Measurements from ENCODE around the gene NANOS3. TPM values are rescaled to one million over a fixed set of nuclear protein-coding genes. Genes with fewer than 3 reads are reported as not detected.

Gene NANOS3
- total RNA-seq, 6 experiments from 2014 or later: 0.91 to 1.7 (median 1.4) TPM

GRCh38 chr19:13846557-13847406 lies 30.2 kb upstream of the NANOS3 start:
- TF ChIP-seq, protein P1, sequence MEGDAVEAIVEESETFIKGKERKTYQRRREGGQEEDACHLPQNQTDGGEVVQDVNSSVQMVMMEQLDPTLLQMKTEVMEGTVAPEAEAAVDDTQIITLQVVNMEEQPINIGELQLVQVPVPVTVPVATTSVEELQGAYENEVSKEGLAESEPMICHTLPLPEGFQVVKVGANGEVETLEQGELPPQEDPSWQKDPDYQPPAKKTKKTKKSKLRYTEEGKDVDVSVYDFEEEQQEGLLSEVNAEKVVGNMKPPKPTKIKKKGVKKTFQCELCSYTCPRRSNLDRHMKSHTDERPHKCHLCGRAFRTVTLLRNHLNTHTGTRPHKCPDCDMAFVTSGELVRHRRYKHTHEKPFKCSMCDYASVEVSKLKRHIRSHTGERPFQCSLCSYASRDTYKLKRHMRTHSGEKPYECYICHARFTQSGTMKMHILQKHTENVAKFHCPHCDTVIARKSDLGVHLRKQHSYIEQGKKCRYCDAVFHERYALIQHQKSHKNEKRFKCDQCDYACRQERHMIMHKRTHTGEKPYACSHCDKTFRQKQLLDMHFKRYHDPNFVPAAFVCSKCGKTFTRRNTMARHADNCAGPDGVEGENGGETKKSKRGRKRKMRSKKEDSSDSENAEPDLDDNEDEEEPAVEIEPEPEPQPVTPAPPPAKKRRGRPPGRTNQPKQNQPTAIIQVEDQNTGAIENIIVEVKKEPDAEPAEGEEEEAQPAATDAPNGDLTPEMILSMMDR (IDR thresholded peaks at IDR 0.05): no peak
- Mint-ChIP-seq H3K4me1 (ENCODE audit: low read depth) (peaks cover 64% of the 10 kb centered on the region), H3K27ac (peak overlapping the region; percentile 100), H3K9me3 (peaks cover 5% of the 10 kb centered on the region), H3K36me3 (ENCODE audit: low read depth) (peaks cover 4% of the 10 kb centered on the region), H3K27me3 (ENCODE audit: insufficient read depth) (peaks cover 12% of the 10 kb centered on the region), H3K4me3 (peak overlapping the region; percentile 85)
- peak; percentile 93 for DNase-seq

- no peaks in the 10 kb centered on the region for H3K36me3 Mint-ChIP-seq (ENCODE audit: low read depth)
- TF ChIP-seq, protein P1 (IDR thresholded peaks at IDR 0.05): peak; percentile 69
- H3K27me3 Mint-ChIP-seq (ENCODE audit: insufficient read depth): peaks cover 6% of the 10 kb centered on the region
- peak overlapping the region; percentile 85 for H3K4me3 Mint-ChIP-seq
- H3K4me1 Mint-ChIP-seq (ENCODE audit: low read depth): peaks cover 65% of the 10 kb centered on the region
- DNase-seq: peak; percentile 88
- H3K27ac Mint-ChIP-seq: peak overlapping the region; percentile 100
- no peaks in the 10 kb centered on the region for H3K9me3 Mint-ChIP-seq
Measured at GRCh38 chr19:13847407-13848339, 29.3 kb upstream of the NANOS3 start.

GRCh38 chr19:13848340-13848677 lies 28.6 kb upstream of the NANOS3 start:
- TF ChIP-seq, protein P1 (IDR thresholded peaks at IDR 0.05): no peak
- Mint-ChIP-seq H3K27ac (peak overlapping the region; percentile 100), H3K9me3 (no peaks in the 10 kb centered on the region), H3K36me3 (ENCODE audit: low read depth) (no peaks in the 10 kb centered on the region), H3K4me3 (peak overlapping the region; percentile 22), H3K27me3 (ENCODE audit: insufficient read depth) (peaks cover 3% of the 10 kb centered on the region), H3K4me1 (ENCODE audit: low read depth) (peaks cover 68% of the 10 kb centered on the region)
- DNase-seq: no peak

DNA sequence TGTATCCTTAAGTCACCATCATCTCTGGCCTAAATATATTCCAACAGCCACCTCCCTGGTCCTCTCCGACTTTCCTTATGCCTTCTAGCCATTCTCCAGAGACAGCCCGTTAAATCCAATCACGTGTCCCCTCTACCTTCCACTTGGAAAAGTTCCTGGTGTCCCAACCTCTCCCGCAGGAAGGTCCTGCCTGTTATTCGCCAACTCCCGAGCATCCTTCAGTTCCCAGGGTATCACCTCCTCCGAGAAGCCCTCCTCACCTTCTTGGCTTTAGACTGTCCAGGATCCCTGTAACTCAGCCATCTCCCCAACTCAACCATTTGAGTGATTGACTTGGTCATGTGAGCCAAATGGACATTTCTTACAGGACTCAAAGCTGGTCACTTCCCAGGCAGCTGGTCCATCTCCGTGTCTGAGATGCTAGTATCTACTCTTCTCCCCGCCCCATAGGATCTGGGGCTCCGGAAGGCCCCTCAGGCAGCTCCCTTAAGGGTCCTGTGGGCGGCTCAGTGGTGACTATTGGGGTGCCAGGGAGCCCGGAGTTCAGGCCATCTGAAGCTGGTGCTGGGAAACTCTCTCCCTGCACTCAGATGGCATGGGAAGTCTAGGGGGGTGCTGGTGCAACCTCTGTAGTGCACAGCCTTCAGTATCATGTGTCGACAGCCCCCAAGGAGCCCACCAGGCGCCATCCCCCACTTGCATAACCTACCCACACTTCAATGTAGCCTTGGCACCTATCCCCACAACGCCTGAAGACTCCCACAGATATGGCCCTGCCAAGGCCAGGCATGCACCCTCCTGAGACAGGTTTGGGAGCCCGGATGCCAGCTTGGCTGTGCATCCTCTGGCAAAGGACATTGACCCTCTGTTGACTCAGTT lies 27.9 kb upstream of the NANOS3 start:
- H3K4me3 Mint-ChIP-seq: peak overlapping the region; percentile 37

More for the DNA sequence above, 27.9 kb upstream of the NANOS3 start:
- Mint-ChIP-seq H3K9me3 (no peaks in the 10 kb centered on the region), H3K4me1 (ENCODE audit: low read depth) (peaks cover 70% of the 10 kb centered on the region), H3K27me3 (ENCODE audit: insufficient read depth) (peaks cover 2% of the 10 kb centered on the region), H3K36me3 (ENCODE audit: low read depth) (no peaks in the 10 kb centered on the region), H3K27ac (peak overlapping the region; percentile 100)
- TF ChIP-seq, protein P1 (IDR thresholded peaks at IDR 0.05): no peak
- no peak for DNase-seq

Data from HFFc6 (cell line).